ENCODE data around the gene RPP21.
A peak's percentile ranks its signal among the peaks of the same experiment; 100 is the strongest.

The RPP21 gene

GRCh38 chr6:30325150-30325872 is 19.6 kb upstream of the RPP21 start:
- no peak for DNase-seq (ENCODE audit: low spot score in 2 of 2)
- Mint-ChIP-seq H3K4me3 (peak overlapping the region; percentile 90), H3K27ac (peak overlapping the region; percentile 97), H3K9me3 (no peaks in the 10 kb centered on the region), H3K4me1 (peaks cover 43% of the 10 kb centered on the region), H3K36me3 (peaks cover 73% of the 10 kb centered on the region)
- peak; percentile 83 for ATAC-seq

DNA sequence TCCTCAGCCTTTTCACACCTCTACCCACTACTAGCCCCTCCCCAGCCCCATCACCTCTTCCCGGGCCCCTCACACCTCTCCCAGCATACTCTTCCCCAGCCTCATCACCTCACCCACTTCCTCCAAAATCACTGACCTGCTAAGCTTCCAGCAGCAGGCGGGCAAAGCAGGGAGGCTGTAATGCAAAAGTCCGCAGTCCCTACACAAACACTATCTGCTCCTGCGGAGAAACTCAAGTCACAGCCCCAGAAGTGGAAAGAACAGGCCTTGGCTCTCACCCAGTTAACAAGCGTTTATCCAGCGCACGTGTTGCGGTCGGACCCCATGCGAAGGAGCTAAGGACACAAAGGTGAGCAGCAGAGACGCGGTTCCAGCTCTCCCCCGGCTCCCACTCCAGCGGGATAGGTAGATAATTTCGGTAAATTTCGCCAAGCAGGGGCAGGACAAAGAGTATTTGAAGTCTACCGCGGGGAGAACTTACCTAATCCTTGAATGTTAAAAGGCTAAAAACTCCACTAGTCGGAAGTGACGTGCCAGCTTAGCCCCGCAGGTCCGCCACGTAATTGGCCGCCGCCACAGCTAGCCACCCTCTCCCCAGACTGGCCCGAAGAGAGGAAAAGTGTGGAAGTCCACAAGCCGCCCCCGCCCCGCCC is 19.0 kb upstream of the RPP21 start:
- no peaks in the 10 kb centered on the region for H3K9me3 Mint-ChIP-seq

DNA sequence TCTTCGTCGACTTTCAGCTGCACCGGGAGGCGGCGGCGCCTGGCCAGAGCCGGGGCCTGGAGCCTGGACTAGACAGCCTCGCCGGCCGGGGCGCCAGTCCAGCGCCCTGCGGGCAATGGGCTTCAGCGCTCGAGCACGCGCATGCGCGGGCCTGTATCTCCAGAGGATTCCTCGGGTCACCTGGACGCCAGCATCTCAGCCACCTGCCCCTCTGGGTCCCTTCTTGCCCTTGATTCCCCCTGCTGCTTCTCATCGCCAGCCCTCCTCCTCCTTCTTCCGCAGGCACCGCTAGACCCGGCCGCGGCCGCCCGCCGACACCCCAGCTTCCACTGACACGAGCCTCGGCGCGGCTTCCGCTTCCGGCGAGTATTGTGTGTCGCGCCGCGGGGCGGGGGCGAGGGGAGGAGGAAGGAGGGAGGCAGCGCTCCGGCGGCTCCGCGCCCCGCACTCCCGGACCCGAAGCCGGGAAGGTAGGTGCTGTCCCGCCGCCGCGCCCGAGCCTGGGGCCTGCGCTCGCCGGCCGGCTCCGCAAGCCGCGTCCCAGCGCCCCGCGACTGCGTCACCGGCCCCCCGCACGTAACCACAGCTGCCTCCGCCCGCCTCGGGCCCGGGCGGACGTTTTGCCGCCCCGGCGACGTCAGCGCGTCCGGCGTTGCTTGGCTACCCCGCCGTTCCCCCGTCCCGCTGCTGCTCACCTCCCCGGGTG is 18.3 kb upstream of the RPP21 start, which contains the start of gene TRIM39:
Gene TRIM39, plus strand, starts transcription at position 402 of the 706 bp plus-strand sequence. CDS start 2,391 bp downstream, outside the sequence.
- Mint-ChIP-seq H3K36me3 (peaks cover 73% of the 10 kb centered on the region), H3K4me1 (peaks cover 32% of the 10 kb centered on the region)

More for the DNA sequence above, 19.0 kb upstream of the RPP21 start:
- Mint-ChIP-seq H3K27ac (peak overlapping the region; percentile 97), H3K4me3 (peak overlapping the region; percentile 90), H3K4me1 (peaks cover 36% of the 10 kb centered on the region), H3K36me3 (peaks cover 73% of the 10 kb centered on the region)
- ATAC-seq: peak; percentile 74
- peak; percentile 53 to 89 for DNase-seq (ENCODE audit: low spot score in 2 of 2)

GRCh38 chr6:30327232-30327746 is 17.7 kb upstream of the RPP21 start:
- Mint-ChIP-seq H3K9me3 (no peaks in the 10 kb centered on the region), H3K36me3 (peaks cover 74% of the 10 kb centered on the region), H3K27ac (peak overlapping the region; percentile 97), H3K4me1 (peaks cover 27% of the 10 kb centered on the region), H3K4me3 (peak overlapping the region; percentile 90)
- DNase-seq (ENCODE audit: low spot score in 2 of 2): no peak
- no peak for ATAC-seq

More for the DNA sequence above, 18.3 kb upstream of the RPP21 start, which contains the start of gene TRIM39:
- peak; percentile 80 for ATAC-seq
- Mint-ChIP-seq H3K4me3 (peak within 1 kb of the TSS; percentile 90), H3K27ac (peak within 1 kb of the TSS; percentile 97), H3K9me3 (no peaks in the 10 kb centered on the region)
- peak; percentile 80 to 95 for DNase-seq (ENCODE audit: low spot score in 2 of 2)

- Mint-ChIP-seq H3K4me1 (peaks cover 22% of the 10 kb centered on the region), H3K9me3 (no peaks in the 10 kb centered on the region), H3K27ac (peak overlapping the region; percentile 97), H3K4me3 (no peak overlapping the region), H3K36me3 (peaks cover 81% of the 10 kb centered on the region)
- ATAC-seq (no peak), DNase-seq (ENCODE audit: low spot score in 2 of 2) (no peak)
Measured at GRCh38 chr6:30328397-30328796, 16.6 kb upstream of the RPP21 start.

- no peak for DNase-seq (ENCODE audit: low spot score in 2 of 2)
- Mint-ChIP-seq H3K36me3 (peaks cover 90% of the 10 kb centered on the region), H3K9me3 (no peaks in the 10 kb centered on the region), H3K4me1 (peaks cover 22% of the 10 kb centered on the region), H3K27ac (no peak overlapping the region), H3K4me3 (no peak overlapping the region)
- no peak for ATAC-seq
Measured at GRCh38 chr6:30329331-30329730, 15.6 kb upstream of the RPP21 start.

GRCh38 chr6:30331981-30332380 is 13.0 kb upstream of the RPP21 start:
- Mint-ChIP-seq H3K4me1 (peaks cover 9% of the 10 kb centered on the region), H3K9me3 (no peaks in the 10 kb centered on the region)

DNA sequence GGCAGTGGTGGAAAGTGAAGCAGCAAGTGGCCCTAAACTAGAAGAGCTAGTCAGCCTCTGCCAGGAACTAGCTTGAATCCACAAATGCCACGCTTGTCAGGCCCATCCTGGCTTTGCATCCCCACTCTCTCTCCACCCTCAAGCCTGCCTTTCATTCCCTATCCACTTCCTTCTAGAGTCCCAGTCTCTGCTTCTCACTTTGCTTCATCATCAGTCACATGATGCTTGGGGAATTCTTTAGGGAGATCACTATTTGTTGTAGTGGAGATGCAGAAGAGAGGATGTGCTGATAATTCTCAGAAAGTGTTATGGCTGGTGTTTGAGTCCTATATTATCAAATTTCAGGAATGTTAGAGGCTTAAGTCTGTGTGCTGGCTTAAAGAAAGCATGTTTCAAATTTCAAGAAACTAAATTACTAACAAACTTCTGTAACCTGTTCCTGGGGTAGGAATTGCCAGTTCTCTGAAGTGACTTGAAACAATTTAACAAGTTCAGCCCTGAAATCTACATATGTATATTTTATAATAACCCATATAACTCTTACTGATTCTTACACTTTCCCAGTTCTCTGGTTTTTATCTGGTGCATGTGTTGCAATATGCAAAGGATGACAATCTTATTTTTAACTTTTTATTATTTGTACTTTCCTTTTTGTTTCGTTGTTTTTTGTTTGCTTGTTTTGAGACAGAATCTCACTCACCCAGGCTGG is 10.7 kb upstream of the RPP21 start:
- H3K9me3 Mint-ChIP-seq: no peaks in the 10 kb centered on the region
- DNase-seq (ENCODE audit: low spot score in 2 of 2) (no peak), ATAC-seq (no peak)
- H3K36me3 Mint-ChIP-seq: peaks cover 97% of the 10 kb centered on the region
- no peaks in the 10 kb centered on the region for H3K4me1 Mint-ChIP-seq
- no peak overlapping the region for H3K4me3 Mint-ChIP-seq
- H3K27ac Mint-ChIP-seq: no peak overlapping the region

More at GRCh38 chr6:30331981-30332380, 13.0 kb upstream of the RPP21 start:
- ATAC-seq (no peak), DNase-seq (ENCODE audit: low spot score in 2 of 2) (no peak)
- H3K36me3 Mint-ChIP-seq: peaks cover 90% of the 10 kb centered on the region
- H3K27ac Mint-ChIP-seq: no peak overlapping the region
- H3K4me3 Mint-ChIP-seq: no peak overlapping the region

DNA sequence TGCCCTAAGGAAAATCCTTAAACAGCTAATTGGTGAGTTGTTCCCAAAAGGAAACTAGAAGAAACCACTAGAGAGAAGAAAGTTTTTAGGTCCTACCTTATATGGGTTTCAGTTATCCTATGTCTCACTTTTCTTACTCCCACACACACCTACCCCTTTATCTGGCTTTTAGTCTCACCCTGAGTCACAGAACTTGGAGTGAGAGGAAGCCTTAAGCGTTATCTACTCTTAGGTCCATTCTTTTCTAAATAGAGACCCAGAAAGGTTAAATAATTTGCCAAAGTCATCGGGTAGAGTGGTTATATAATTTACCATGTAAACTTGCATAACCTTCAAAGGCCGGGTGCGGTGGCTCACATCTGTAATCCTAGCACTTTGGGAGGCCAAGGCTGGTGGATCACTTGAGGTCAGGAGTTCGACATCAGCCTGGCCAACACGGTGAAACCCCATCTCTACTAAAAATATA is 4.3 kb upstream of the RPP21 start:
- ATAC-seq: no peak
- no peak for DNase-seq (ENCODE audit: low spot score in 2 of 2)
- H3K9me3 Mint-ChIP-seq: no peaks in the 10 kb centered on the region
- H3K36me3 Mint-ChIP-seq: peaks cover 64% of the 10 kb centered on the region
- no peak overlapping the region for H3K27ac Mint-ChIP-seq
- H3K4me1 Mint-ChIP-seq: peaks cover 11% of the 10 kb centered on the region
- H3K4me3 Mint-ChIP-seq: no peak overlapping the region

DNA sequence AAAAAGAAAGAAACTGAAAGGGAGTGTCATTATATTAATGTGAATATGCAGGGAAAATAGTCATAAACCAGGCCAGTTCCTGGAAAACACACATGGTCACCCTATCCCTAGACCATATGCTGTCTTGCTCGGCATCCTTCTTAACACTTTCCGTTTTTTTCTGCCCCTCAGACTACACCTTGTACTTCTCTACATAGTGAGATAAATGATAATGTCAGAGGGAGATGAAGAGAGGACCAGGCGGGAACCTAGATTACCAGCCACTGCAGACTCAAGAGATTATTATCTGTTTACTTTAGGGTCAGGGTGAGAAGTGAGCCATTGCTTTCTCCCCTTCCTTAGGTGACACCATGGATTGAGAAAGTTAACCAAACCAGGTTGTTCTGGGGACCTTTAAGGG is 3.7 kb upstream of the RPP21 start:
- peaks cover 58% of the 10 kb centered on the region for H3K36me3 Mint-ChIP-seq
- H3K27ac Mint-ChIP-seq: no peak overlapping the region
- no peak overlapping the region for H3K4me3 Mint-ChIP-seq
- no peak for DNase-seq (ENCODE audit: low spot score in 2 of 2)
- no peak for ATAC-seq
- H3K4me1 Mint-ChIP-seq: peaks cover 17% of the 10 kb centered on the region
- no peaks in the 10 kb centered on the region for H3K9me3 Mint-ChIP-seq

- DNase-seq (ENCODE audit: low spot score in 2 of 2): no peak
- Mint-ChIP-seq H3K9me3 (no peaks in the 10 kb centered on the region), H3K36me3 (peaks cover 54% of the 10 kb centered on the region), H3K27ac (no peak overlapping the region), H3K4me3 (no peak overlapping the region), H3K4me1 (peaks cover 17% of the 10 kb centered on the region)
- no peak for ATAC-seq
Measured at GRCh38 chr6:30341728-30342127, 3.2 kb upstream of the RPP21 start.

DNA sequence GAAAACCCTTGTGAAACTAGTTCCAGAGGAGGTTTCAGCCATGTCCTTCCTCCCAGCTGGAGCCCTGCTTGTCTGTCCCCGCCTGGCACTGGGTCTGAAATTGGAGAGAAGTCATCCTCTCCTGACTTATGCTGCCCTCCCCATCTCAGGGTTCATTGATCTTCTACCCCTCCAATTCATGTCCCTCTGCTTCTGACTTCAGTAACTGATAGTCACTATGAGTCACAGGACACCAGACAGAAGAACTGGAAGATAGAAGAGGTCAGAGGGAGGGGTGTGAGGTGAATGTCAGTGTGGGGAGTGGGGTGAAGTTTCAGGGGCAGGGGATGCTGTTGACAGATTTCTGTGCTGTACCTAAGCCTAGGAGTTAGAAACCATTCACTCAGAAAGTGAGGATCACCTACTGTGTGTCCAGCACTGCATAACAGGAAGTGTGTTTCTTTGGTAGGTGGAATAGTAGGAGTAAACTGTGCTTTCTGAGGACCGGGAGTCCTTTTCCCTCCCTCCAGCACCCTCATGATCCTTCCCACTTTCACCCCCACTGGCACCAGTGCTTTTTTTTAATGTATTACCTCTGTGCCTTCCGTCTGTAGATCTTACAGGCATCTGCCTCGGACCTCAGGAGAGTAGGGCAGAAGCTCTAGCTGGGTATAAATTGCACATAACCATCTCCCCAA is 627 bp upstream of the RPP21 start:
- Mint-ChIP-seq H3K9me3 (no peaks in the 10 kb centered on the region), H3K27ac (peak overlapping the region; percentile 82), H3K36me3 (peaks cover 32% of the 10 kb centered on the region), H3K4me1 (peaks cover 25% of the 10 kb centered on the region), H3K4me3 (peak overlapping the region; percentile 75)
- DNase-seq (ENCODE audit: low spot score in 2 of 2): no peak
- ATAC-seq: no peak

GRCh38 chr6:30345852-30346251 is 896 bp downstream of the RPP21 start:
- no peak for ATAC-seq
- Mint-ChIP-seq H3K9me3 (no peaks in the 10 kb centered on the region), H3K4me3 (peak overlapping the region; percentile 75), H3K27ac (peak overlapping the region; percentile 82), H3K4me1 (peaks cover 40% of the 10 kb centered on the region), H3K36me3 (peaks cover 19% of the 10 kb centered on the region)
- DNase-seq (ENCODE audit: low spot score in 2 of 2): no peak

- DNase-seq (ENCODE audit: low spot score in 2 of 2) (no peak), ATAC-seq (no peak)
- Mint-ChIP-seq H3K4me1 (peaks cover 44% of the 10 kb centered on the region), H3K36me3 (peaks cover 6% of the 10 kb centered on the region), H3K27ac (no peak overlapping the region), H3K4me3 (no peak overlapping the region), H3K9me3 (no peaks in the 10 kb centered on the region)
Measured at GRCh38 chr6:30348957-30349356, 4.0 kb downstream of the RPP21 start.

All from stimulated activated effector memory CD8-positive, alpha-beta T cell treated with anti-CD3 and anti-CD28 coated beads, Interleukin-12 subunit alpha, Interleukin-12 subunit beta, amount 100 ng/mL, for 72 hours (primary cell).